Fibroblast of the aortic adventitia (primary cell): ENCODE results near the gene NLRP5. TPM values are rescaled to one million over a fixed set of nuclear protein-coding genes. Genes with fewer than 3 reads are reported as not detected.
A peak's percentile ranks its signal among the peaks of the same experiment; 100 is the strongest.
"Not testable (repeated sequence)": the region's sequence is repeated elsewhere in the genome, so short reads cannot be mapped to it uniquely, and the experiment has no call there.

Experiments used
- DNase-seq: peaks from one replicate; pipeline ENCODE4 v3.0.0-alpha.2; 2010; ENCODE audit warnings: low read depth
- H3K4me3 ChIP-seq: 2 replicates; pipeline ENCODE4 v1.5.1; 2011; ENCODE audit warnings: low read depth, mild to moderate bottlenecking, control low read depth, low read length, moderate library complexity
- CTCF ChIP-seq: IDR thresholded peaks from 2 replicates; pipeline ENCODE4 v1.5.1; 2011; ENCODE audit warnings: mild to moderate bottlenecking, low read length, control low read depth, inconsistent platforms; ENCODE audit not compliant: insufficient read depth
- total RNA-seq: library from RNA; depleted of rRNA; stranded (reverse); fragments of >200 nt; gene quantifications from 2 replicates; pipeline ENCODE4 v1.2.3, GENCODE V29; 2012; ENCODE audit warnings: low replicate concordance

NLRP5 gene
- total RNA-seq, 1 donor = not detected

GRCh38 chr19:56014765-56015164 is 28.2 kb downstream of the NLRP5 start:
- H3K4me3 ChIP-seq = no peak overlapping the region
- TF ChIP-seq CTCF = no peak
- DNase-seq = no peak

GRCh38 chr19:56015756-56016155 is 29.2 kb downstream of the NLRP5 start:
- H3K4me3 ChIP-seq = no peak overlapping the region
- no peak for DNase-seq
- TF ChIP-seq CTCF = no peak

GRCh38 chr19:56019325-56019724 is 32.8 kb downstream of the NLRP5 start:
- DNase-seq, H3K4me3 ChIP-seq: not testable (repeated sequence)

- not testable (repeated sequence) for DNase-seq, H3K4me3 ChIP-seq
Measured at GRCh38 chr19:56020355-56020975, 33.9 kb downstream of the NLRP5 start.

- no peak for TF ChIP-seq CTCF
- DNase-seq = no peak
- H3K4me3 ChIP-seq = no peak overlapping the region
Measured at GRCh38 chr19:56026769-56027168, 40.2 kb downstream of the NLRP5 start.

- H3K4me3 ChIP-seq = no peak overlapping the region
- TF ChIP-seq CTCF = no peak
Measured at GRCh38 chr19:56053596-56053995, 67.0 kb downstream of the NLRP5 start.

GRCh38 chr19:56066152-56067023 is 79.8 kb downstream of the NLRP5 start:
- peak; percentile 83 for TF ChIP-seq CTCF
- DNase-seq = peak; percentile 40
- H3K4me3 ChIP-seq = peak overlapping the region; percentile 46

More at GRCh38 chr19:56053596-56053995, 67.0 kb downstream of the NLRP5 start:
- DNase-seq = no peak
